SK-N-SH treated with all-trans-retinoic acid at 6 μM for 48 hours (cell line): ENCODE measurements around the gene PCDHGB5.
"Not testable (repeated sequence)": the region's sequence is repeated elsewhere in the genome, so short reads cannot be mapped to it uniquely, and the experiment has no call there.

Source experiments
- ATAC-seq: fragments of 200-7000 bp; cut with Tn5 transposase; 3 replicates; pipeline ENCODE4 v1.9.1; 2020; ENCODE audit warnings: mild to moderate bottlenecking, moderate library complexity
- ARNTL ChIP-seq: fragments of 450-650 bp; formaldehyde crosslinking; IDR thresholded peaks from 2 replicates; pipeline ENCODE4 v1.5.0; 2020; ENCODE audit warnings: low read depth, mild to moderate bottlenecking, moderate library complexity, borderline replicate concordance
- BACH2 ChIP-seq: fragments of 250-450 bp; sonication (Bioruptor Pico); IDR thresholded peaks from 2 replicates; pipeline ENCODE4 v1.9.0; 2021; ENCODE audit warnings: mild to moderate bottlenecking, borderline replicate concordance
- CREB5 ChIP-seq: fragments of 250-450 bp; sonication (Bioruptor Pico); IDR thresholded peaks from 2 replicates; pipeline ENCODE4 v1.5.1; 2020; ENCODE audit warnings: low read depth, mild to moderate bottlenecking, moderate library complexity
- CSDC2 ChIP-seq: fragments of 250-450 bp; sonication (Bioruptor Pico); IDR thresholded peaks from 2 replicates; pipeline ENCODE4 v1.5.0; 2020; ENCODE audit warnings: mild to moderate bottlenecking, moderate library complexity
- CSRNP3 ChIP-seq: fragments of 250-450 bp; sonication (Bioruptor Pico); IDR thresholded peaks from 2 replicates; pipeline ENCODE4 v1.5.1; 2021; ENCODE audit warnings: mild to moderate bottlenecking, moderate library complexity
- ESRRG ChIP-seq: fragments of 250-450 bp; sonication (Bioruptor Pico); IDR thresholded peaks from 2 replicates; pipeline ENCODE4 v1.6.1; 2021; ENCODE audit warnings: mild to moderate bottlenecking
- GLIS3 ChIP-seq: fragments of 250-450 bp; sonication (Bioruptor Pico); IDR thresholded peaks from 2 replicates; pipeline ENCODE4 v1.5.0; 2020; ENCODE audit warnings: mild to moderate bottlenecking, moderate library complexity
- ISL1 ChIP-seq: fragments of 250-450 bp; sonication (Bioruptor Pico); IDR thresholded peaks from 2 replicates; pipeline ENCODE4 v2.1.2; 2022; ENCODE audit warnings: mild to moderate bottlenecking, moderate library complexity
- OSR1 ChIP-seq: fragments of 250-450 bp; sonication (Bioruptor Pico); IDR thresholded peaks from 2 replicates; pipeline ENCODE4 v1.8.0; 2022; ENCODE audit warnings: moderate library complexity, mild to moderate bottlenecking, inconsistent platforms
- POU6F1 ChIP-seq: fragments of 250-450 bp; sonication (Bioruptor Pico); IDR thresholded peaks from 2 replicates; pipeline ENCODE4 v1.8.0; 2021; ENCODE audit warnings: low read depth, mild to moderate bottlenecking, moderate library complexity, borderline replicate concordance
- PPARA ChIP-seq: fragments of 250-450 bp; sonication (Bioruptor Pico); IDR thresholded peaks from 2 replicates; pipeline ENCODE4 v1.5.0; 2020; ENCODE audit warnings: mild to moderate bottlenecking, borderline replicate concordance
- RARB ChIP-seq: fragments of 250-450 bp; sonication (Bioruptor Pico); IDR thresholded peaks from 2 replicates; pipeline ENCODE4 v1.8.0; 2021; ENCODE audit warnings: mild to moderate bottlenecking, moderate library complexity
- SNAI2 ChIP-seq: fragments of 250-450 bp; sonication (Bioruptor Pico); IDR thresholded peaks from 2 replicates; pipeline ENCODE4 v1.5.0; 2020; ENCODE audit warnings: mild to moderate bottlenecking, moderate library complexity
- TCF4 ChIP-seq: fragments of 250-450 bp; sonication (Bioruptor Pico); IDR thresholded peaks from 2 replicates; pipeline ENCODE4 v1.8.0; 2021; ENCODE audit warnings: mild to moderate bottlenecking, moderate library complexity, borderline replicate concordance
- TOX ChIP-seq: fragments of 250-450 bp; sonication (Bioruptor Pico); IDR thresholded peaks from 2 replicates; pipeline ENCODE4 v1.8.0; 2021; ENCODE audit warnings: mild to moderate bottlenecking, moderate library complexity, borderline replicate concordance
- TSHZ2 ChIP-seq: fragments of 250-450 bp; sonication (Bioruptor Pico); IDR thresholded peaks from 2 replicates; pipeline ENCODE4 v1.5.0; 2020; ENCODE audit warnings: mild to moderate bottlenecking, moderate library complexity
- ZC3H10 ChIP-seq: fragments of 250-450 bp; sonication (Bioruptor Pico); IDR thresholded peaks from 2 replicates; pipeline ENCODE4 v1.5.1; 2021; ENCODE audit warnings: mild to moderate bottlenecking, moderate library complexity
- ZFP3 ChIP-seq: fragments of 250-450 bp; sonication (Bioruptor Pico); IDR thresholded peaks from 2 replicates; pipeline ENCODE4 v1.5.0; 2020; ENCODE audit warnings: mild to moderate bottlenecking, moderate library complexity
- ZFP30 ChIP-seq: fragments of 450-650 bp; formaldehyde crosslinking; IDR thresholded peaks from 2 replicates; pipeline ENCODE4 v1.5.0; 2022; ENCODE audit warnings: mild to moderate bottlenecking, moderate library complexity
- ZNF565 ChIP-seq: fragments of 450-650 bp; formaldehyde crosslinking; conservative IDR thresholded peaks from 2 replicates; pipeline ENCODE4 v1.5.0; 2020; ENCODE audit warnings: low read depth, mild to moderate bottlenecking, moderate library complexity
- ZNF70 ChIP-seq: fragments of 450-650 bp; formaldehyde crosslinking; IDR thresholded peaks from 2 replicates; pipeline ENCODE4 v1.5.0; 2020; ENCODE audit warnings: mild to moderate bottlenecking, moderate library complexity
- ZNF8 ChIP-seq: fragments of 450-650 bp; formaldehyde crosslinking; IDR thresholded peaks from 2 replicates; pipeline ENCODE4 v1.5.0; 2020; ENCODE audit warnings: mild to moderate bottlenecking, moderate library complexity

The PCDHGB5 gene

GRCh38 chr5:141393267-141393666, 4.5 kb upstream of the PCDHGB5 start:
- no peak for TF ChIP-seq GLIS3 (CRISPR knock-in tag)
- no peak for TF ChIP-seq ZC3H10
- no peak for TF ChIP-seq ZFP30 (CRISPR knock-in tag)
- no peak for TF ChIP-seq RARB (CRISPR knock-in tag)
- TF ChIP-seq TOX (CRISPR knock-in tag): no peak
- TF ChIP-seq CREB5 (CRISPR knock-in tag): no peak
- TF ChIP-seq CSRNP3 (CRISPR knock-in tag): no peak
- no peak for TF ChIP-seq ZNF565 (CRISPR knock-in tag)
- no peak for TF ChIP-seq ISL1 (CRISPR knock-in tag)
- no peak for TF ChIP-seq PPARA
- TF ChIP-seq ZFP3 (CRISPR knock-in tag): no peak
- TF ChIP-seq SNAI2 (CRISPR knock-in tag): no peak
- TF ChIP-seq OSR1 (CRISPR knock-in tag): no peak
- no peak for TF ChIP-seq BACH2 (CRISPR knock-in tag)
- TF ChIP-seq ZNF8: no peak
- TF ChIP-seq ZNF70 (CRISPR knock-in tag): no peak
- TF ChIP-seq TCF4 (CRISPR knock-in tag): no peak
- no peak for ATAC-seq

GRCh38 chr5:141394401-141395187, 3.2 kb upstream of the PCDHGB5 start:
- not testable (repeated sequence) for ATAC-seq

GRCh38 chr5:141398608-141399007, 861 bp downstream of the PCDHGB5 start:
- no peak for TF ChIP-seq TCF4 (CRISPR knock-in tag)
- TF ChIP-seq RARB (CRISPR knock-in tag): no peak
- TF ChIP-seq ZFP30 (CRISPR knock-in tag): no peak
- TF ChIP-seq ZNF70 (CRISPR knock-in tag): no peak
- TF ChIP-seq CSDC2 (CRISPR knock-in tag): no peak
- ATAC-seq: no peak

GRCh38 chr5:141399555-141400258, 2.0 kb downstream of the PCDHGB5 start:
- TF ChIP-seq ZFP3 (CRISPR knock-in tag) (no peak), ESRRG (CRISPR knock-in tag) (no peak), ZC3H10 (no peak), ISL1 (CRISPR knock-in tag) (no peak), CSDC2 (CRISPR knock-in tag) (no peak), SNAI2 (CRISPR knock-in tag) (no peak), TOX (CRISPR knock-in tag) (no peak), ZNF565 (CRISPR knock-in tag) (no peak), ZNF70 (CRISPR knock-in tag) (no peak), OSR1 (CRISPR knock-in tag) (no peak), TCF4 (CRISPR knock-in tag) (no peak), ARNTL (CRISPR knock-in tag) (no peak), ZFP30 (CRISPR knock-in tag) (no peak), RARB (CRISPR knock-in tag) (no peak), POU6F1 (CRISPR knock-in tag) (no peak), TSHZ2 (CRISPR knock-in tag) (no peak)
- ATAC-seq: no peak
